Sigmoid colon (tissue), 4 donors: ENCODE data around the gene WASHC4.

Source experiments
- POLR2A ChIP-seq, 2 donors: fragments of 450-650 bp; IDR thresholded peaks; one replicate each; pipeline ENCODE4 v1.6.1; 2016; ENCODE audit warnings: antibody characterized with exemption in 2 of 2, mild to moderate bottlenecking in 2 of 2, moderate library complexity in 2 of 2
- POLR2AphosphoS5 ChIP-seq, 4 donors: sonication (generic); formaldehyde crosslinking; IDR thresholded peaks; one replicate each; pipeline ENCODE4 v1.6.1; 2017; ENCODE audit warnings: antibody characterized with exemption in 4 of 4
- TF ChIP-seq, protein P1 (sequence below), 4 experiments: fragments of 450-650 bp in 3 of 4; fragments of 200-600 bp in 1 of 4; IDR thresholded peaks; one replicate each; pipeline ENCODE4 v1.5.1; 2016 to 2019; ENCODE audit warnings: antibody characterized with exemption in 4 of 4, mild to moderate bottlenecking in 3 of 4, moderate library complexity in 2 of 4

DNA sequence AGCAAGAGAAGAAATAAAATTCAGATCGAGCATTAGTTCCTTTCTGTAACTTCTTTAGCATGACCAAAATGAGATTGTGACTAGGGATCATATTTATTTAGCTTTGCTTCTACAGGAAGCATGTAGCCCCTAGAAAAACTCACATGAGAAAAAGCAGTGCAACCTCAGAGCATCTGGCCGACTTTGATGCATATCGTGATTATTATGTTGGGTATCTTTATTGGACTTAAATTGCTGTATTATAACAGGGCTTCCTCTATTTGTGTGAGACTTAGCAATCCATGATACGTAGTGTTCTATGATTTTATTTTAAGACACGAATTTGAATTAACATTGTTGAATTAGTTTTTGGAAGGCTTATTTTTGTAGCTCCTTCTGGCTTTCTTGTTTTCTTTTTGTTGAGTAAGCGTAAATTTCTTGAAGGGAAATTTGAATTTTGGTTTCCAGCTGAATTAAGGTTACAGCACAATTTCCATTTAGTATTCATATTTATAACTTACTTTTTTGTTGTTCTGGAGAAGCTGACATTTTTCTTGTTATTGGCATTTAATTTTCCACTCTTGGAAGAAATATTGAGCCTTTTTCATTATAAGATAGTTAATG lies 33.9 kb downstream of the WASHC4 start:
- TF ChIP-seq, protein P1, sequence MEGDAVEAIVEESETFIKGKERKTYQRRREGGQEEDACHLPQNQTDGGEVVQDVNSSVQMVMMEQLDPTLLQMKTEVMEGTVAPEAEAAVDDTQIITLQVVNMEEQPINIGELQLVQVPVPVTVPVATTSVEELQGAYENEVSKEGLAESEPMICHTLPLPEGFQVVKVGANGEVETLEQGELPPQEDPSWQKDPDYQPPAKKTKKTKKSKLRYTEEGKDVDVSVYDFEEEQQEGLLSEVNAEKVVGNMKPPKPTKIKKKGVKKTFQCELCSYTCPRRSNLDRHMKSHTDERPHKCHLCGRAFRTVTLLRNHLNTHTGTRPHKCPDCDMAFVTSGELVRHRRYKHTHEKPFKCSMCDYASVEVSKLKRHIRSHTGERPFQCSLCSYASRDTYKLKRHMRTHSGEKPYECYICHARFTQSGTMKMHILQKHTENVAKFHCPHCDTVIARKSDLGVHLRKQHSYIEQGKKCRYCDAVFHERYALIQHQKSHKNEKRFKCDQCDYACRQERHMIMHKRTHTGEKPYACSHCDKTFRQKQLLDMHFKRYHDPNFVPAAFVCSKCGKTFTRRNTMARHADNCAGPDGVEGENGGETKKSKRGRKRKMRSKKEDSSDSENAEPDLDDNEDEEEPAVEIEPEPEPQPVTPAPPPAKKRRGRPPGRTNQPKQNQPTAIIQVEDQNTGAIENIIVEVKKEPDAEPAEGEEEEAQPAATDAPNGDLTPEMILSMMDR (IDR thresholded peaks at IDR 0.05) = no peak
- TF ChIP-seq POLR2AphosphoS5 (IDR thresholded peaks at IDR 0.05) = no peak
- TF ChIP-seq POLR2A (IDR thresholded peaks at IDR 0.05) = no peak
